SKM-1 (cell line): ENCODE measurements around the gene LYST.
"Not testable (repeated sequence)": the region's sequence is repeated elsewhere in the genome, so short reads cannot be mapped to it uniquely, and the experiment has no call there.

Experiments used
- DNase-seq: peaks from one replicate; lab custom pipeline; 2025; ENCODE audit not compliant: unreplicated experiment; lab: John Stamatoyannopoulos, UW

The LYST gene

DNA sequence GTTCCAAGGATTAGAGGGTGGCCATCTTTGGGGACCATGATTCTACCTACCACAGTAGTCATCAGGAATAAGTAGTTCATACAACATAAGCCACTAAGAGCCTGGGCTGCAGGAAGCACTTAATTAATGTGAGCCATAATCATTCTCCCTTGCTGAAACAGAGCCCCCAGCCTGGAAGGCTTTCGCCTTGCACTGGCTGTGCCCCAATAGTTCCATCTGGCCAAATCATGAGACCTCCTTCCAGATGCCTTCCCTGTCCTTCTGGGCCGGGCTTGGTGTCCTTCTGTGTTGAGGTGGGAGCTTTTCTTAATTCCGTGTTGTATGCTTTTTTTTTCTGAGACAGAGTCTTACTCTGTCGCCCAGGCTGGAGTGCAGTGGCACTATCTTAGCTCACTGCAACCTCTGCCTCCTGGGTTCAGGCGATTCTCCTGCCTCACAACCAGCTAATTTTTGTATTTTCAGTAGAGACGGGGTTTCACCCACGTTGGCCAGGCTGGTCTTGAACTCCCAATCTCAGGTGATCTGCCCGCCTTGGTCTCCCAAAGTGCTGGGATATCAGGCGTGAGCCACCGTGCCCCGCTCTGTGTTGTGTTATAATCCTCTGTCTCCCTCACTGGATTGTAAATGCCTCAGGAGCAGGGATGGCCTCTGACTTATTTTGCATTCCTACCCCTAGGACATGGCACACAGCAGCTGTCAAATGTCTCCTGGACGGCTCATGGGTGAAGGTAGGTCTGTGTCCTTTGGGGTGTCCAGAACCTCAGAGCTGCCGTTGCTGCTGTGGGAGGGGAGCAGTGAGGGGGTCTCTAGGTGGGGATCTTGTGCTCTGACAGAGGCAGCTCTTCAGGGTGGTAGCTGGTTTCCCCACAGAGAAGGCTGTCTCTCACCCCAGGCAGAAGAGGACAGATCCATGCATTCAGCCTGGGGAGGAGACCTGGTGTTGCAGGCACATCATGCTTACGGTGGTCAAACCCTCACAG, 227.2 kb downstream of the LYST start:
- no peak for DNase-seq

DNA sequence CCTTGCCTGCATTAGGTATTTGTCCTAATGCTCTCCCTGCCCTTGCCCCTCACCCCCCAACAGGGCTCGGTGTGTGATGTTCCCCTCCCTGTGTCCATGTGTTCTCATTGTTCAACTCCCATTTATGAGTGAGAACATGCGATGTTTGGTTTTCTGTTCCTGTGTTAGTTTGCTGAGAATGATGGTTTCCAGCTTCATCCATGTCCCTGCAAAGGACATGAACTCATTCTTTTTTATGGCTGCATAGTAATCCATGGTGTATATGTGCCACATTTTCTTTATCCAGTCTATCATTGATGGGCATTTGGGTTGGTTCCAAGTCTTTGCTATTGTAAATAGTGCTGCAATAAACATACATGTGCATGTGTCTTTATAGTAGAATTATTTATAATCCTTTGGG, 228.1 kb downstream of the LYST start:
- DNase-seq: not testable (repeated sequence)

DNA sequence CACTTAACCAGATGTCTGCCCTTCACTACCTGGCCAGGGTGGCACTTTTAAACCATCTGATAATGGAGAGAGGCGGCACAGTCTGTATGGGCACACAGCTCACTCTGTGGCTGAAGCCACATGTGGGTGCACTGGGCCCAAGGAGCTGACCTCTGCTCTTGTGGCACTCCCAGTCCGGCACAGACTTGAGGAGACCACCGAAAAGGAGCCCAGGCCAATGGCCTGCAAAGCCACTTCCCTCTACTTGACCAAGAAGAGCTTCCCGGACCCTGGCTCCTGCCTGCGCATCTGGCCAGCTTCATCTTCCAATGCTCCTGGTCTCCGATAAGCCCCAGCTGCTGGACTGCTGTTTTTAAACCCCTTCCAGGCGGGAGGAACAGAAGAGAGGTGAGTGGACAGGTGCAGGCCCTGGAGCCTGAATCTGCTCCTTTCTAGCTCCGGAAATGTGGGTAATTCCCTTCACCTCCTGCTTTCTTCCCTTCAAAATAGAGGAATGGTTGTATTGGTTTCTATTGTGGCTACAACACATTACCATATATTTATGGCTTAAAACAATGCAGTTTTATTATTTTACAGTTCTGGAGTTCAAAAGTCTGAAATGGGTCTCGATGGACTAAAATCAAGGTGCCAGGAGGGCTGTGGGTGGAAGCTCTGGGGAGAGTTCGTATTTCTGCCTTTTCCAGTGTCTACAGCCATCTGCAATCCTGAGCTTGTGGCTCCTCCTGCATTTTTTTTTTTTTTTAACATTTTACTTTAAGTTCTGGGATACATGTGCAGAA, 228.8 kb downstream of the LYST start:
- no peak for DNase-seq

- DNase-seq: no peak
These were observed 230.6 kb downstream of the LYST start for GRCh38 chr1:235635938-235636662.

GRCh38 chr1:235632506-235633401, 234.0 kb downstream of the LYST start:
- peak; percentile 38 for DNase-seq

DNA sequence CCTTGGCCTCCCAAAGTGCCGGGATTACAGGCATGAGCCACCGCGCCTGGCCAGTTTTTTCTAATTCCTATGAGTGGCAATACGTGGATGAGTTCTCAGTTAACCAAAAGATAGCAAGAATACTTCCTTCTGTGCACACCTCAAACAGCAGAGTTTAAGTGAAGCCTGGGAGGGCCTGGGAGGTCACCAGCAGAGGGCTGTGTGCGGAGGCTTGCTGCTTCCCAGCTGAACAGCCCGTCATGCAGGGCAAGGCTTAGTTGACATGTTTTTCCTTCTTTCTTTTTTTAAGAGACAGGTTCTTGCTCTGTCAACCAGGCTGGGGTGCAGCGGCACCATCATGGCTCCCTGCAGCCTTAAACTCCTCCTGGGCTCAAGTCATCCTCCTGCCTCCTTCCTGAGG, 234.9 kb downstream of the LYST start:
- DNase-seq: no peak

DNA sequence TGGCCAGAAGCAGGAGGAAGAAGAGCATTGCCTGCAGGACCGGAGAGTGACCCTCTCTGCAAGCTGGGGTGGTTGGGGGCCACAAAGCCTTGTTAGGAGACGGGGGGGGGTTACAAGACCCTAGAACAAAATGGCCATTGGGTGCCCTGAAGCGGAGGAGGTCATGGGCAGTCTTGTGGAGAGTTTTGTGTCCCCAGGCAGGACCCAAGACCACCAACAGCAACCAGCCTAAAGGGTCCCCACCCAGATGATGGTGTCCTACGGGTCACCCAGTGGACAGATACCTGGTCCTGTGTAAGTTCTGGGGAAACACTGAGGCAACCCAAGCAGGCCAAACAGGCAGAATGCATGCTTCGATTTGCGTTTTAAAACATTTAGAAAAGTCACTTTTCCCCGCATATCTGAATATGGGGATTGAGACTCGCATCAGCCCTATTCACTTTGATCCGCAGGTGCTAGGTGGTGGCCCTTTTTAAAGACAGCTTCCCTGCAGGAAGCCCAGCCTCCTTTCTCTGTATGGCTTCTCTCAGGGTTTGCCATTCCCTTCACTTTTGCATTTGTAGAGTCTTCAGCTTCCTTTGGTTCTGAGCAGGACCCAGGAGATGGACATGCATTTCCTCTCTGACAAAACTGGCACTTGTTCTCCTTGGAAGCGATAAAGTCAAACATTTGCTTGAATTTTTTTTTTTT, 238.2 kb downstream of the LYST start:
- DNase-seq: no peak

GRCh38 chr1:235625831-235626230, 240.9 kb downstream of the LYST start:
- no peak for DNase-seq

- DNase-seq: no peak
These were observed 241.4 kb downstream of the LYST start for GRCh38 chr1:235625340-235625739.

- no peak for DNase-seq
These were observed 241.9 kb downstream of the LYST start for GRCh38 chr1:235624721-235625333.

DNA sequence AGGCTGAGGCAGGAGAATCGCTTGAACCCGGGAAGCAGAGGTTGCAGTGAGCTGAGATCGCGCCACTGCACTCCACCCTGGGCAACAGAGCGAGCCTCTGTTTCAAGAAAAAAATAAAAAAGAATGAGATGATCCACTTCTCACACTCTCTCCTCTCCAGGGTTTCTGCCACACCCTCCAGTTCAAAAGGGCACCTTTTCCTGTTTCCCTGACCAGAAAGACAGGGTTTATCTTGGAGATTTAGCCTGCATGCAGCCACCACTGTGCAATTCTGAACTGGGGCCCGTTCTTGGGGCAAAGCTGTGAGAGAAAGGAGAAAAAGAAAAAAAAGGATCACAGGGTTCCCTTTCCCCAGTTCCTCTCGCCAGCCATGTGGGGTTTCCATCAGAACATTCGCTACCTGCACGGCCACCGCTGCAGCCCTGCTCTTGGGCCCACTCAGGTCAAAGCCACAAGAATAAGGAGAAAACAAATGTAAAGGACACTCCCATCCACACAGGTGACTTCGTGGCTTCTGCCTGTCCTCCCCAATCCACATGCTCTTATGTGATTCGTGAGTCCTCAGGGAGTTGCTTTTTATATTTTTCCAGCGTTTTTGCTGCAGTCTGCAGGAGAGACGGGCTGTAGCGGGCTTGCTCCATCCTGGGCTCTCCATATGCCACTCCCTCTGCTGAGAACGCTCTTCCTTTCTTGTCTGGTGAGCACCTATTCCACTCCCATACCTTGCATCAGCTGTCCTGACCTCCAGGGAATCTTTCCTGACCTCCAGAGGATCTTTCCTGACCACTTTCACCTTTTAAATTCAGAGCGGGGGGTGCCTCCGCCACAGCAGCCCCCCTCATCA, 243.5 kb downstream of the LYST start:
- DNase-seq: no peak

- not testable (repeated sequence) for DNase-seq
These were observed 247.6 kb downstream of the LYST start for GRCh38 chr1:235619149-235619548.

DNA sequence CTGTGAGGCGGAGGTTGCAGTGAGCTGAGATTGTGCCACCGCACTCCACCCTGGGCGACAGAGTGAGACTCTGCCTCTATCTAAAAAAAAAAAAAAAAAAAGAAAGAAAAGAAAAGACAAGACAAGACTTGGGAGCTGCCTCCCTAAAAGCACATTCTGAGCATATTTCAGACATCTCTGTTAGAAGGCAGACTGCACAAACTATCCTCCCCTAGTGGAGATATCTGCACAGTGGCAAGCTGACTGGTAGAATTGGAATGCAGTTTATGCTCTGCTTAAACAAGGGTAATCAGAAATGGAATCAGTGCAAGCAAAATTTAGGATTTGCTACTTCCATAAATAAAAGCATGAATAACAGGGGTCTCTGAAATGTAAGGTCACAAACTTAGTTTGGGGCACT, 248.9 kb downstream of the LYST start:
- DNase-seq: no peak

DNA sequence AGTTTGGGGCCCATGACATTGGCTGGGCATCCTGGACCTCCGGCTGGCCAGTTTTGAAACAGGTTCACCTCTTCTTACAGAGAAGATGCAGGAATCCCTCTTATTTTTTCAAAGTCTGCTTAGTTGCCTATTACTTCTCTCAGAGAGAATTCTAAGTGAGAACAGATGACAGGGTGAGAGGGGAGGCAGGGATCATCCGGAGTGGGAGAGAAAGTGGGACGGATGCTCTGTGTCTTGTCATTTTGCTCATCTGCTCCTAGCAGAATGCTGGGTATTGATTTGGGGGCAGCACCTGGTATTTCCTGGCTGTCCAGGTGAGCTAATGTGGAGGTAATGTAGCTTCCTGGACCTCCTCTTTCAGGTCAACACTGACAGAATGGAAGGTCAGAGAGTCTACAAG, 249.6 kb downstream of the LYST start:
- no peak for DNase-seq

DNA sequence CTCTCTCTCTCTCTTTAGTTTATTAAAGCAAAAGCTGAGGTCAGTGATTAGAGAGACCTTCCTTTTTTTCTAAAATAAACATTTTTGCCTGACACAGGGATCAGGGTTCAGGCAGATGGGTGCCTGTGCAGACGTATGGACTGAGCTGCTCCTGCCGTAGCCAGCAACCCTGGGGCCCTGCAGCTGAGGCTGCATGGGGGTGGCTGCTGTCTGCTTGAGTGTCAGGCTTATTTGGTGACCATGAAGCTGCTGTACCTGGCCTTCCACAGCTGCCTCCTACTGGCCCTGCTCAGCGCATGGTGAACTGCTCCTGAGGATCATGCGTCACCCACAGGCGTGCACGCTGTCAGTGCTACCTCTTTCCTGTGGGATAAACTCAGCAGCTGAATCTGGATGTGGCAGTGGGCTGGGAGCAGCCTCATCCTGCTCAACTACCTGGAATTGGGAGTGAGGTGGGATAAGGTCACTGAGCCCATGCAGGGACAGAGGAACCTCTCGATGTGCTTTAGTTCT, 252.2 kb downstream of the LYST start:
- no peak for DNase-seq

DNA sequence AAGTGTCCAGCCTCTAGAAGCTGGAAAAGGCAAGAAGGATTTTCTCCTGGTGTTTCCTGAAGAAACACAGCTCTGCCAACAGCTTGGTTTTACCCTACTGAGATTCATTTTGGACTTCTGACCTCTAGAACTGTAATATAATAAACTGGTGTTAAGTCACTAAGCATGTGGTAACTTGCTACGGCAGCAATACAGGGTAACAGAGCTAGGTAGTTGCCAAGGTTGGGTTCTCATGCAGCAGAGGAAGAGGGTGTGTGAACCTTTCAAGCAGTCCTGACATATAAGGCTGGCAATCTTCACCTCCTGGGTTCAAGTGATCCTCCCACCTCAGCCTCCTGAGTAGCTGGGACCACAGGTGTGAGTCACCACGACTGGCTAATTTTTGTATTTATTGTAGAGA, 253.1 kb downstream of the LYST start:
- no peak for DNase-seq

- no peak for DNase-seq
These were observed 253.9 kb downstream of the LYST start for GRCh38 chr1:235612761-235613160.
